Neuronal stem cell (in vitro differentiated cells): ENCODE results near the gene THAP5.

Experiments
- DNase-seq: peaks from one replicate; pipeline ENCODE4 v3.0.0-alpha.2; 2013; ENCODE audit warnings: low spot score
- H2AFZ ChIP-seq: one replicate; pipeline ENCODE4 v1.6.1; 2013; ENCODE audit warnings: mild to moderate bottlenecking, low read length, inconsistent platforms
- H2AK5ac ChIP-seq: 2 replicates; pipeline ENCODE4 v1.6.1; 2013; ENCODE audit warnings: low read depth, mild to moderate bottlenecking, inconsistent platforms, low read length, moderate library complexity, mixed read lengths
- H2BK120ac ChIP-seq: 2 replicates; pipeline ENCODE4 v1.6.1; 2013; ENCODE audit warnings: low read depth, mild to moderate bottlenecking, inconsistent platforms, low read length, moderate library complexity, mixed read lengths
- H2BK12ac ChIP-seq: one replicate; pipeline ENCODE4 v1.6.1; 2013; ENCODE audit warnings: low read length, inconsistent platforms
- H2BK15ac ChIP-seq: 2 replicates; pipeline ENCODE4 v1.6.1; 2013; ENCODE audit warnings: mild to moderate bottlenecking, low read length, inconsistent platforms, mixed read lengths
- H2BK5ac ChIP-seq: one replicate; pipeline ENCODE4 v1.6.1; 2013; ENCODE audit warnings: inconsistent platforms, mild to moderate bottlenecking, low read length, moderate library complexity
- H3K14ac ChIP-seq: one replicate; pipeline ENCODE4 v1.6.1; 2013; ENCODE audit warnings: low read length, inconsistent platforms
- H3K18ac ChIP-seq: 2 replicates; pipeline ENCODE4 v1.6.1; 2013; ENCODE audit warnings: low read length, inconsistent platforms
- H3K23ac ChIP-seq: 2 replicates; pipeline ENCODE4 v1.6.1; 2013; ENCODE audit warnings: low read depth, mild to moderate bottlenecking, mixed read lengths, low read length, inconsistent platforms; ENCODE audit not compliant: poor library complexity
- H3K27ac ChIP-seq: replicated peaks from 3 replicates; pipeline ENCODE4 v1.5.1; 2013; ENCODE audit warnings: low read length, inconsistent platforms
- H3K27me3 ChIP-seq, 3 experiments: 2 replicates each; pipeline ENCODE4 v1.6.1; 2013; ENCODE audit warnings: low read length in 3 of 3, mild to moderate bottlenecking in 2 of 3, inconsistent platforms in 1 of 3, low read depth in 1 of 3, mixed read lengths in 1 of 3, moderate library complexity in 1 of 3; ENCODE audit not compliant: control insufficient read depth in 3 of 3, insufficient read depth in 3 of 3
- H3K36me3 ChIP-seq, 2 donors: replicated peaks in 1 of 2; 2 replicates each; pipeline ENCODE4 v1.6.1; 2013; ENCODE audit warnings: low read length in 2 of 2; ENCODE audit not compliant: control insufficient read depth in 2 of 2, insufficient read depth in 2 of 2
- H3K4ac ChIP-seq: 2 replicates; pipeline ENCODE4 v1.6.1; 2013; ENCODE audit warnings: inconsistent platforms, mild to moderate bottlenecking, low read length, moderate library complexity
- H3K4me1 ChIP-seq, 2 donors: 1 replicate in 1 of 2; 2 replicates in 1 of 2; pipeline ENCODE4 v1.6.1; 2013; ENCODE audit warnings: low read length in 2 of 2, low read depth in 1 of 2; ENCODE audit not compliant: control insufficient read depth in 2 of 2, insufficient read depth in 1 of 2
- H3K4me2 ChIP-seq: one replicate; pipeline ENCODE4 v1.6.1; 2013; ENCODE audit warnings: mild to moderate bottlenecking, low read length, inconsistent platforms; ENCODE audit not compliant: insufficient read depth, poor library complexity, severe bottlenecking
- H3K4me3 ChIP-seq, 2 donors: 2 replicates each; pipeline ENCODE4 v1.5.1; 2013; ENCODE audit warnings: low read length in 2 of 2, mild to moderate bottlenecking in 2 of 2, inconsistent platforms in 1 of 2, moderate library complexity in 1 of 2
- H3K79me1 ChIP-seq: one replicate; pipeline ENCODE4 v1.6.1; 2013; ENCODE audit warnings: low read depth, mild to moderate bottlenecking, inconsistent platforms, low read length, moderate library complexity
- H3K9ac ChIP-seq: one replicate; pipeline ENCODE4 v1.6.1; 2013; ENCODE audit warnings: mild to moderate bottlenecking, low read depth, low read length, inconsistent platforms; ENCODE audit not compliant: poor library complexity
- H3K9me3 ChIP-seq, 2 donors: replicated peaks in 1 of 2; 2 replicates each; pipeline versions ENCODE3 to v1.6.1; 2013; ENCODE audit warnings: low read length in 2 of 2, mild to moderate bottlenecking in 2 of 2, inconsistent platforms in 1 of 2, low read depth in 1 of 2, mixed read lengths in 1 of 2, moderate library complexity in 1 of 2; ENCODE audit not compliant: control insufficient read depth in 2 of 2, insufficient read depth in 1 of 2
- H4K8ac ChIP-seq: one replicate; pipeline ENCODE4 v1.6.1; 2013; ENCODE audit warnings: low read depth, mild to moderate bottlenecking, inconsistent platforms, low read length, moderate library complexity
- H4K91ac ChIP-seq: one replicate; pipeline ENCODE4 v1.6.1; 2013; ENCODE audit warnings: low read length, low read depth, mild to moderate bottlenecking, inconsistent platforms; ENCODE audit not compliant: poor library complexity
- WGBS, 2 donors: extraction: QIAGEN DNeasy Blood & Tissue Kit; methylation state at CpG; one replicate each; pipeline ENCODE4 v1.1.7; 2013; ENCODE audit warnings: missing lambda C conversion rate in 2 of 2, mixed read lengths in 1 of 2; ENCODE audit not compliant: insufficient read length in 2 of 2, insufficient replicate concordance in 1 of 2; ENCODE audit errors: extremely low coverage in 2 of 2; 5-methylcytosine and 5-hydroxymethylcytosine counted together

The THAP5 gene

DNA sequence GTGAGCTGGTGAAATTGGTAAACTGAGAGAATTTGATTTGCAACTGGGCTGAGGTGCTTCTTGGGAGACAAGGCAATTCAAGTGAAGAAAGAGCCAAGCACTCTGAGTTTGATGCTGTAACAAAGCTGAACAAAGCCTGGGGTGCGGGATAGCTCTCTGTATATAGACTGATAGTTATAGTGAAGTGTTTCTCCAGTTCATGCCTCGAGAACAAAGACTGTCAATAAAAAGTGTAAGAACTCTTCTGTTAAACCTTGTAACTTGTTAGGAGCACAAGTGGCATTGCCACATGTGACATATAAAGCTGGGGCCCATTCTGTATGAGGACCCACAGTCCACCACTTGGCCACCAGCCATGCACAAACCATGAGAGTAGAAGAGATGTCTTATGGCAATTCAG is 32.3 kb downstream of the THAP5 start:
- H3K23ac ChIP-seq: no peak overlapping the region
- no peak overlapping the region for H3K4me2 ChIP-seq
- H3K4me3 ChIP-seq: no peak overlapping the region
- H3K27me3 ChIP-seq: no peaks in the 10 kb centered on the region
- H3K36me3 ChIP-seq: no peaks in the 10 kb centered on the region
- H4K8ac ChIP-seq: no peak overlapping the region
- H3K79me1 ChIP-seq: no peaks in the 10 kb centered on the region
- no peak overlapping the region for H2AFZ ChIP-seq
- no peak overlapping the region for H3K4ac ChIP-seq
- H3K9me3 ChIP-seq: no peaks in the 10 kb centered on the region
- H2BK120ac ChIP-seq: no peak overlapping the region
- WGBS, 2 donors: no CpG with 5 or more reads among the region's 2 CpGs
- no peak overlapping the region for H2AK5ac ChIP-seq
- H4K91ac ChIP-seq: no peak overlapping the region
- H3K18ac ChIP-seq: no peak overlapping the region
- H3K4me1 ChIP-seq: no peaks in the 10 kb centered on the region
- H2BK15ac ChIP-seq: no peak overlapping the region
- H2BK12ac ChIP-seq: no peak overlapping the region
- no peak for DNase-seq
- no peak overlapping the region for H3K14ac ChIP-seq
- no peak overlapping the region for H3K9ac ChIP-seq
- H2BK5ac ChIP-seq: no peak overlapping the region
- H3K27ac ChIP-seq: no peak overlapping the region

- H3K36me3 ChIP-seq: no peaks in the 10 kb centered on the region
- H3K27me3 ChIP-seq: no peaks in the 10 kb centered on the region
- no peak overlapping the region for H3K18ac ChIP-seq
- H4K91ac ChIP-seq: no peak overlapping the region
- H3K14ac ChIP-seq: no peak overlapping the region
- no peak overlapping the region for H3K23ac ChIP-seq
- no peak overlapping the region for H2BK12ac ChIP-seq
- no peaks in the 10 kb centered on the region for H3K9me3 ChIP-seq
- no peaks in the 10 kb centered on the region for H3K4me1 ChIP-seq
- no peak overlapping the region for H2BK15ac ChIP-seq
- H3K4me3 ChIP-seq: no peak overlapping the region
- no peak for DNase-seq
- no peak overlapping the region for H3K27ac ChIP-seq
- H3K79me1 ChIP-seq: no peaks in the 10 kb centered on the region
- H2AFZ ChIP-seq: no peak overlapping the region
- no peak overlapping the region for H2BK120ac ChIP-seq
- no peak overlapping the region for H3K9ac ChIP-seq
- no CpG with 5 or more reads among the region's 1 CpG for WGBS, 2 donors
- no peak overlapping the region for H2BK5ac ChIP-seq
- no peak overlapping the region for H2AK5ac ChIP-seq
- no peak overlapping the region for H4K8ac ChIP-seq
- H3K4me2 ChIP-seq: no peak overlapping the region
- no peak overlapping the region for H3K4ac ChIP-seq
Observed at GRCh38 chr7:108535744-108536143, 33.8 kb downstream of the THAP5 start.

GRCh38 chr7:108535257-108535656 is 34.2 kb downstream of the THAP5 start:
- no peak for DNase-seq
- no peak overlapping the region for H3K18ac ChIP-seq
- no peak overlapping the region for H2BK12ac ChIP-seq
- no peaks in the 10 kb centered on the region for H3K36me3 ChIP-seq
- H3K9ac ChIP-seq: no peak overlapping the region
- no peaks in the 10 kb centered on the region for H3K4me1 ChIP-seq
- H3K14ac ChIP-seq: no peak overlapping the region
- no peak overlapping the region for H4K8ac ChIP-seq
- no peak overlapping the region for H3K4me2 ChIP-seq
- H2BK5ac ChIP-seq: no peak overlapping the region
- H3K4me3 ChIP-seq: no peak overlapping the region
- H3K27me3 ChIP-seq: no peaks in the 10 kb centered on the region
- H2AK5ac ChIP-seq: no peak overlapping the region
- no peak overlapping the region for H3K4ac ChIP-seq
- no peak overlapping the region for H3K23ac ChIP-seq
- H3K9me3 ChIP-seq: no peaks in the 10 kb centered on the region
- no peak overlapping the region for H2AFZ ChIP-seq
- H2BK120ac ChIP-seq: no peak overlapping the region
- no peak overlapping the region for H2BK15ac ChIP-seq
- no peak overlapping the region for H3K27ac ChIP-seq
- H4K91ac ChIP-seq: no peak overlapping the region
- WGBS, 2 donors: no CpG with 5 or more reads among the region's 5 CpGs
- no peaks in the 10 kb centered on the region for H3K79me1 ChIP-seq

GRCh38 chr7:108533712-108534111 is 35.8 kb downstream of the THAP5 start:
- DNase-seq: no peak
- H3K4me1 ChIP-seq: peaks cover 1 to 6% of the 10 kb centered on the region in 2 donors
- no CpG with 5 or more reads among the region's 3 CpGs for WGBS, 2 donors
- no peaks in the 10 kb centered on the region for H3K27me3 ChIP-seq
- no peak overlapping the region for H3K23ac ChIP-seq
- H2BK5ac ChIP-seq: no peak overlapping the region
- no peak overlapping the region for H3K18ac ChIP-seq
- H3K9ac ChIP-seq: no peak overlapping the region
- H3K4me3 ChIP-seq: no peak overlapping the region
- H2BK15ac ChIP-seq: no peak overlapping the region
- no peak overlapping the region for H2BK12ac ChIP-seq
- no peaks in the 10 kb centered on the region for H3K36me3 ChIP-seq
- H2AFZ ChIP-seq: no peak overlapping the region
- no peak overlapping the region for H2AK5ac ChIP-seq
- no peak overlapping the region for H3K14ac ChIP-seq
- no peak overlapping the region for H4K91ac ChIP-seq
- H3K79me1 ChIP-seq: no peaks in the 10 kb centered on the region
- no peak overlapping the region for H3K4me2 ChIP-seq
- no peak overlapping the region for H3K4ac ChIP-seq
- H3K27ac ChIP-seq: no peak overlapping the region
- no peaks in the 10 kb centered on the region for H3K9me3 ChIP-seq
- no peak overlapping the region for H2BK120ac ChIP-seq
- H4K8ac ChIP-seq: no peak overlapping the region
